HG02678 (cell line): ENCODE data around the gene SORBS1.

ENCODE experiments used
- ATAC-seq: cut with Tn5 transposase; IDR thresholded peaks from one replicate; pipeline ENCODE4 v1.9.1; 2021; ENCODE audit warnings: mild to moderate bottlenecking, moderate library complexity; ENCODE audit not compliant: unreplicated experiment

Gene SORBS1

GRCh38 chr10:95303950-95304349 lies 257.2 kb downstream of the SORBS1 start:
- no peak for ATAC-seq

GRCh38 chr10:95303535-95303934 lies 257.6 kb downstream of the SORBS1 start:
- no peak for ATAC-seq

GRCh38 chr10:95300022-95300539 lies 261.1 kb downstream of the SORBS1 start:
- no peak for ATAC-seq

DNA sequence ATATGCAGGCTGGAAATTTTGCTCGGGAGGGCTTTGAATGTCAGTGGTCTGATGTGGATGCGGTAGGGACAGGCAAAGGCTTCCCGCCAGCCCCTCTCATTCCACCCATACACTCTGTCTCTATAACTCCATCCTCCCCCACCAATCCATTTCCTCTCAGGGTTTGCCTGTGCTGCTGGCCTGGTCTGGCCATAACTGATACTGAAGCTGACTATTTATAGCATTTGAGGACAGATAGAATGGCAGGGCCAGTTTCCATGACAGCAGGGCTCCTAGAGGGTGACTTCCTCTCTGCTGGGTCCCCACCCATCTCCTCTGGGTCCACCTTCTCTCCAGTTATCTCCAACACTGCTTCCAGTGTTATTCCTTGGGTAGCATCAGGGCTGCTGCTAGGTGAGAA lies 263.8 kb downstream of the SORBS1 start:
- ATAC-seq = peak; percentile 37

DNA sequence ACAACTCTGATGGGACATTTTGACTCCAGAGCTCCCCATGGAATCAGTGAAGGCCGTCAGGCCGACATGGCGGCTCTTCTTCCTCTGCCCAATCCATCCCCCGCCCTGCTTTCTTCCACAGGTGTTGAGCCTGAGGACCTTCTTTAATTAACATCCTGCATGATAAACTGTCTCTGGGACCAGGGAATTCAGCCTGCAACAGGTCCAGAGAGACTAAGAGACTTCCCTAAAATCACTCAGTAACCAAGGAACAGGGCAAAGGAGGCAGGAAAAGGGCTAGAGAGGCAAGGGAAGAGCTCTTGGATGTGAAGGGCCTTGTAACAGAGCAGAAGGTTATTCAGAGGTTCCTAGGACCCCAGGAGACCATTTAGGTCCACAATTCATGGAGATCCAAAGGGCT lies 264.4 kb downstream of the SORBS1 start:
- ATAC-seq = no peak

DNA sequence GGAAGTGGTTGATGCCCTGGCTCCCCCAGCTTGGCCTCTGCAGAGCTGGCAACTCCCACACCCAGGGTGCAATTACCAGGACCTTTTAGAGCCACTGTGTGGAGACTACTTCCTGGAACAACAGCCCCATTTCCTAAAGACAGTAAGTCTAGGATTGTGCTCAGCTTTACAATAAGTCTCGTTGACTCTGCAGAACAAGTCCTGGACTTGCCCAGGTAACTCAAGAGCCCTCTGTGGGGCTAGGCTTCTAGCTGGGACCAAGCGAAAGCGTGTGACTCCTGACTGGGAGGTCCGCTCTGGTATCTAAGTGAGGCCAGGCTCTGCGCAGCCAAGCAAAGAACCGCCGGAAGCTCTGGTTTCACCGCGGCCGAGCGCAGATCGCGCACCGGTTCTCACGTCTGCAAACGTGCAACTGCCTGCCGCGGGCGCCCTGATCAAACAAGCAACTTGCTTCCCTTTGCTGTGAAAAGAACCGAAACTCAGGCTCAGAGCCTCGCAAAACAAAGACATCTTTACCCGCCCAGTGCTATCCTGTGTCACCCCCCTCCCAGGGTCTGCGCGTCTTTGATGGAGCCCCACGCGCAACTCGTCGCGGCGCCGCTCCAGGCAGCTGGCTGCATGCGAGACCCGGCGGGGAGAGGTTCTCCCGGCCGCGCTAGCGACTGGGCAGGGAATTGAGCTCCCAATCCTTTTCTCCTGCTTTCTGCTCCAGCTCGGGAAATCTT lies 266.0 kb downstream of the SORBS1 start:
- peak; percentile 74 for ATAC-seq

DNA sequence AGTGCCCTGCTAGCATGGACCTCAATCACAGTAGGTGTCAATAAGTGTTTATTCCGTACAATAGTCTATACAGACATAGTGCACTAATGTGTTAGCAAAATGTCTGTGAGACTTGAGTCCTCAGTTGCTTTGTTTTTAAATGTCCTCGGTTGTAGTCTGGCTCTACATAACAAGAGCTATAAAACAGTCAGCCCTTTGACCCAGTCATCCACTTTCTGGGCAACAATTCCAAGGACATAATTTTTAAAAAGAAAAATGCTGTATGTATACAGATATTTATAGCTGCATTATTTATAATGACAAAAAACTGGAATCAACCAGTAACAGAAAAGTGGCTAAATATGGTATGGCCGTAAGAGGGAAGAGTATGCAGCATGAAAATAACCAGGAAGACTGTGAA lies 267.5 kb downstream of the SORBS1 start:
- no peak for ATAC-seq

- no peak for ATAC-seq
These were observed 269.7 kb downstream of the SORBS1 start for GRCh38 chr10:95291365-95292039.

GRCh38 chr10:95290461-95291364 lies 270.5 kb downstream of the SORBS1 start, which contains the start of gene PDLIM1:
PDLIM1 (minus strand) TSS chr10:95291003; CDS start chr10:95290915, 88 bp downstream.
- ATAC-seq = peak; percentile 43

DNA sequence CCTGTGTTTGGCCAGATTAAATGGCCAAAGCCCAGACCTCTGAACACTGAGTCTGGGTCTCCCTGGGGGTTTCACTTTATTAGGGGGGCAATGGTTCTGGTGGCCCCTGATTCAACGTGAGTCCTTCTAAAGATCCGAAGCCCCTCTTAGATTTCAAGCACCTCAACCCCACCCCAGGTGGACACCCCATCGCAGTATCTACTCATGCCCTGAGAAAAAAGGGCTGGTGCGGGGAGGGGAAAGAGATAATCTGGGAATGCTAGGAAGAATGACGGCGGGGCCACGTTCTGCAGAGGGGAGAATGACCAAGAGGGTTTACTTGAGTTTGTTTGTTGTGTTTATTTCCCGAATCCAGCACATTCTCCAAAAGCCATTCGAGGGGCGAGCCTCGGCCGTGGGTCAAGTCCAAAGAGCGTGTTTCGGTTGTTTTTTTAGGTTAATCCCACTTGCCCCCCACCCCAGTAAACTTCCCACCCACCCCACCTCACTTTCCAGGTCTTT lies 271.2 kb downstream of the SORBS1 start:
- no peak for ATAC-seq

- no peak for ATAC-seq
These were observed 271.9 kb downstream of the SORBS1 start for GRCh38 chr10:95289003-95289920.

DNA sequence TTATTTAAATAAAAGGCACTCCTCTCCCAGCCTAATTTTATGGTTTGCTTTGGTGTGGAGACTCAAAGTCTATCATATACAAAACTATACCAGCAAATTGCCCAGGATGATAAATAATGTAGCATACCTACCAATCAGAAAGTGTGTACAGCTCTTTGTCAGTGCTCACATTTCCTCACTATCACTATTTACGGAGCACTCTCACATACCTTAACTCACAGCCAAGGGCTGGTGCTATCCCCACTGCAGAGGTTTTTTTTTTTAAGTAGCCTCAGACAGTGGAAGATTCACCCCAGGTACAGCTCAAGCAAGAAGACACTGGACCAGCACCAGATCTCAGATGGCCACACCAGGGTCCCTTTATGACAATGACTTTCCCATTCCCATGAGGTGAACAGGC lies 272.9 kb downstream of the SORBS1 start:
- ATAC-seq = no peak

- no peak for ATAC-seq
These were observed 273.9 kb downstream of the SORBS1 start for GRCh38 chr10:95287281-95287680.

- no peak for ATAC-seq
These were observed 274.5 kb downstream of the SORBS1 start for GRCh38 chr10:95286707-95287106.

DNA sequence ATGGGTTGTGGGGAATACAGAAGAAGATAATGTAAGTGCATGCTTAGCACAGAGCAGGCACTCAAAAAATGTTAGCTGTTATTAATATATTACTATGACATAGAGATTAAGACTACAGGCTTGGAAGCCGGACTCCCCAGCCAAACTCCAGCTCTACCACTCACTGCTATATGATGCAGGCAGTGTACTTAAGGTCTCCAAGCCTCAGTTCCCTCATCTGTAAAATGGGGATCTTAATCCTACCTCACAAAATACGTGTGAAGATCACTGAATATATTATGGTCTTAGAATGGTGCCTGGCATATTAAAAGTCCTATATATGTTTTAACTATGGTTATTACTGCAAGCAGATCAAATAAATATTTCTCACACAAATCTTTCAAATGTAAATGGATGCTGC lies 275.6 kb downstream of the SORBS1 start:
- no peak for ATAC-seq

GRCh38 chr10:95284807-95285206 lies 276.4 kb downstream of the SORBS1 start:
- ATAC-seq = peak; percentile 41

GRCh38 chr10:95282107-95282506 lies 279.1 kb downstream of the SORBS1 start:
- no peak for ATAC-seq

DNA sequence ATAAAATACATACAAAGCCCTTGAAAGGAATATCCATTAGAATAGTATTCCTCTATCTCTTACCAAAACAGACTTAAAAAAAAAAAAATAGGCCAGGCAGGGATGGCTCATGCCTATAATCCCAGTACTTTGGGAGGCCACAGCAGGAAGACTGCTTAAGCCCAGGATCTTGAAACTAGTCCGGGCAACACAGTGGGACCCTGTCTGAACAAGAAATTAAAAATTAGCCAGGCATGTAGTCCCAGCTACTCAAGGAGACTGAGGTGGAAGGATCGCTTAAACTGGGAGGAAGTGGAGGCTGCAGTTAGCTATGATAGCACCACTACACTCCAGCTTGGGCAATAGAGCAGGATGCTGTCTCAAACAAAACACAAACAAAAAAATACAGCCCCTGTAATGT lies 280.0 kb downstream of the SORBS1 start:
- no peak for ATAC-seq

DNA sequence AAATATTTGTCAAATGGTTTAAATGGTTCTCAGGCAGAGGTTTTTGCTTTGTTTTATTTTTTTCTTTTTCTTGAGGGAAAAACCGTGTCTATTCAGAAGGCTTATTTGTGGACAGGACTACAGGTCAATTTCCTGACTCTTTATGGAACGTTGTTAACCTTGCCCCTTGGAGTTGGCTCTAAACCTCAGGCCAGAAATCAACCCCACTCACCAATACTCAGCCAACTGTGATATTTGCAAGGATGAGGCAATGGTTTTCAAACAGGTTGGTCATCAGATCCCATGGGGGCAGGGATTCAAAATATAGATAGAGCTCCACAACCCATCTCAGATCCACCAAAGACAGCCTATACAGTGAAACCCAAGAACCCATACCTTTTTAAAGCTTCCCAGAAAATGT lies 280.5 kb downstream of the SORBS1 start:
- no peak for ATAC-seq
